DND-41 (cell line): ENCODE data around the gene PRR15L.

ENCODE experiments used
- EZH2 ChIP-seq: IDR thresholded peaks from 3 replicates; pipeline ENCODE4 v1.6.1; 2012; ENCODE audit warnings: borderline replicate concordance, low read depth, mild to moderate bottlenecking, moderate library complexity, low read length, inconsistent platforms; ENCODE audit not compliant: severe bottlenecking
- TF ChIP-seq, protein P1 (sequence below): IDR thresholded peaks from 2 replicates; pipeline ENCODE4 v1.5.1; 2012; ENCODE audit warnings: borderline replicate concordance, low read length, moderate library complexity, mild to moderate bottlenecking; ENCODE audit not compliant: poor library complexity, severe bottlenecking; ENCODE audit errors: extremely low read depth

DNA sequence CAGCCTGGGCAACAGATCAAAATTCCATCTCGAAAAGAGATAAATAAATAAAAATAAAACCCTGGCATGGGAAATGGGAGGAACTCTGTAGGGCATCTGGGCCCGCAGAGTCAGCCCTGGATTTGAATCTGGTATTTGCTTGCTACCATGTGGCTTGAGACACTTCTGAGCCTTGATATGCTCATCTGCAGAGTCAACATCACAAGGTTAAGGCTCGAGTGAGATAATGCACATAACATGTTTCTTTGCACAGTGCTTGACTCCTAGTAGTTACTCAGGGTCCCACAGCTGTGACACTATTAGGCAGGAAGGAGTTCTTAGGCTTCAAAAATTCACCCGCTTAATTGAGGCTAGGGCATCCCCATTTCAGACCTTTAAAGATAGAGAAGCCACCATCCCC, 34.5 kb upstream of the PRR15L start:
- TF ChIP-seq, protein P1, sequence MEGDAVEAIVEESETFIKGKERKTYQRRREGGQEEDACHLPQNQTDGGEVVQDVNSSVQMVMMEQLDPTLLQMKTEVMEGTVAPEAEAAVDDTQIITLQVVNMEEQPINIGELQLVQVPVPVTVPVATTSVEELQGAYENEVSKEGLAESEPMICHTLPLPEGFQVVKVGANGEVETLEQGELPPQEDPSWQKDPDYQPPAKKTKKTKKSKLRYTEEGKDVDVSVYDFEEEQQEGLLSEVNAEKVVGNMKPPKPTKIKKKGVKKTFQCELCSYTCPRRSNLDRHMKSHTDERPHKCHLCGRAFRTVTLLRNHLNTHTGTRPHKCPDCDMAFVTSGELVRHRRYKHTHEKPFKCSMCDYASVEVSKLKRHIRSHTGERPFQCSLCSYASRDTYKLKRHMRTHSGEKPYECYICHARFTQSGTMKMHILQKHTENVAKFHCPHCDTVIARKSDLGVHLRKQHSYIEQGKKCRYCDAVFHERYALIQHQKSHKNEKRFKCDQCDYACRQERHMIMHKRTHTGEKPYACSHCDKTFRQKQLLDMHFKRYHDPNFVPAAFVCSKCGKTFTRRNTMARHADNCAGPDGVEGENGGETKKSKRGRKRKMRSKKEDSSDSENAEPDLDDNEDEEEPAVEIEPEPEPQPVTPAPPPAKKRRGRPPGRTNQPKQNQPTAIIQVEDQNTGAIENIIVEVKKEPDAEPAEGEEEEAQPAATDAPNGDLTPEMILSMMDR: no peak
- TF ChIP-seq EZH2: no peak
